Measurements from ENCODE around the gene MAMDC2. TPM values are rescaled to one million over a fixed set of nuclear protein-coding genes. Genes with fewer than 3 reads are reported as not detected.

MAMDC2 gene
- total RNA-seq, 1 experiment from 2014 or later = 4.6 TPM

GRCh38 chr9:70165006-70165602, 121.5 kb downstream of the MAMDC2 start:
- no peak overlapping the region for H3K4me2 ChIP-seq (ENCODE audit: insufficient read depth, insufficient read length, low read length)
- peak overlapping the region in 1 of 3 experiments; percentile 20; a peak in 1 of 7 replicates for H3K27ac Mint-ChIP-seq
- H3K9me3 Mint-ChIP-seq = no peaks in the 10 kb centered on the region
- no peak overlapping the region for H2BK15ac ChIP-seq (ENCODE audit: low read depth, low read length)
- no peak overlapping the region for H3K14ac ChIP-seq (ENCODE audit: insufficient read depth, low read length)
- H2BK120ac ChIP-seq (ENCODE audit: low read depth, low read length, poor library complexity, severe bottlenecking) = no peak overlapping the region
- no peaks in the 10 kb centered on the region for H4K20me1 ChIP-seq (ENCODE audit: control insufficient read depth, insufficient read depth, insufficient read length)
- H2BK20ac ChIP-seq (ENCODE audit: low read depth, low read length, poor library complexity, severe bottlenecking) = no peak overlapping the region
- H3K27me3 ChIP-seq (ENCODE audit: insufficient read depth, low read length) = no peaks in the 10 kb centered on the region
- H2AK5ac ChIP-seq (ENCODE audit: insufficient read length, low read length) = no peak overlapping the region
- H4K8ac ChIP-seq (replicated peaks; ENCODE audit: insufficient read length, low read depth, low read length) = no peak overlapping the region
- no peaks in the 10 kb centered on the region for H3K23me2 ChIP-seq (ENCODE audit: insufficient read length, low read depth, low read length, poor library complexity, severe bottlenecking)
- no peak overlapping the region for H4K5ac ChIP-seq (ENCODE audit: insufficient read length, low read depth, low read length)
- WGBS (ENCODE audit: extremely low coverage, insufficient read length, low lambda C conversion rate) = no CpG with 5 or more reads among the region's 6 CpGs
- no peak overlapping the region for H3K23ac ChIP-seq (ENCODE audit: insufficient read length, low read depth, low read length)
- H3K4me1 Mint-ChIP-seq = peaks cover 17 to 30% of the 10 kb centered on the region in 2 experiments
- no peaks in the 10 kb centered on the region for H3K9me3 ChIP-seq (ENCODE audit: control insufficient read depth, low read depth, low read length)
- no peak overlapping the region for H3K4me3 Mint-ChIP-seq
- no peak overlapping the region for H3K9ac ChIP-seq (ENCODE audit: extremely low read depth, insufficient read length, low read length)
- H3K79me1 ChIP-seq (ENCODE audit: insufficient read depth, low read depth, low read length, poor library complexity, severe bottlenecking) = no peaks in the 10 kb centered on the region
- H3K79me2 ChIP-seq (ENCODE audit: insufficient read depth, low read length) = no peaks in the 10 kb centered on the region
- H3K18ac ChIP-seq (ENCODE audit: insufficient read length, low read depth, low read length) = no peak overlapping the region
- H3K56ac ChIP-seq (ENCODE audit: insufficient read length, low read depth, low read length) = no peak overlapping the region
- no peak overlapping the region for H4K91ac ChIP-seq (ENCODE audit: insufficient read length, low read depth, low read length)
- H3K27me3 Mint-ChIP-seq (ENCODE audit: low read depth) = no peaks in the 10 kb centered on the region
- no peak for DNase-seq
- H2BK5ac ChIP-seq (ENCODE audit: insufficient read length, low read length) = no peak overlapping the region
- no peaks in the 10 kb centered on the region for H3K4me1 ChIP-seq (ENCODE audit: insufficient read depth, low read length)
- H3K27ac ChIP-seq (ENCODE audit: insufficient read length, low read depth, low read length) = no peak overlapping the region
- H3T11ph ChIP-seq (ENCODE audit: low read length) = no peak overlapping the region
- TF ChIP-seq, protein P1, sequence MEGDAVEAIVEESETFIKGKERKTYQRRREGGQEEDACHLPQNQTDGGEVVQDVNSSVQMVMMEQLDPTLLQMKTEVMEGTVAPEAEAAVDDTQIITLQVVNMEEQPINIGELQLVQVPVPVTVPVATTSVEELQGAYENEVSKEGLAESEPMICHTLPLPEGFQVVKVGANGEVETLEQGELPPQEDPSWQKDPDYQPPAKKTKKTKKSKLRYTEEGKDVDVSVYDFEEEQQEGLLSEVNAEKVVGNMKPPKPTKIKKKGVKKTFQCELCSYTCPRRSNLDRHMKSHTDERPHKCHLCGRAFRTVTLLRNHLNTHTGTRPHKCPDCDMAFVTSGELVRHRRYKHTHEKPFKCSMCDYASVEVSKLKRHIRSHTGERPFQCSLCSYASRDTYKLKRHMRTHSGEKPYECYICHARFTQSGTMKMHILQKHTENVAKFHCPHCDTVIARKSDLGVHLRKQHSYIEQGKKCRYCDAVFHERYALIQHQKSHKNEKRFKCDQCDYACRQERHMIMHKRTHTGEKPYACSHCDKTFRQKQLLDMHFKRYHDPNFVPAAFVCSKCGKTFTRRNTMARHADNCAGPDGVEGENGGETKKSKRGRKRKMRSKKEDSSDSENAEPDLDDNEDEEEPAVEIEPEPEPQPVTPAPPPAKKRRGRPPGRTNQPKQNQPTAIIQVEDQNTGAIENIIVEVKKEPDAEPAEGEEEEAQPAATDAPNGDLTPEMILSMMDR (conservative IDR thresholded peaks at IDR 0.05) = no peak
- H2AFZ ChIP-seq (ENCODE audit: low read length) = no peak overlapping the region
- no peak overlapping the region for H3K4ac ChIP-seq (ENCODE audit: low read depth, low read length)
- no peaks in the 10 kb centered on the region for H3K36me3 Mint-ChIP-seq (ENCODE audit: insufficient read depth in 1 of 3, low read depth in 3 of 3)
- H2BK12ac ChIP-seq (ENCODE audit: insufficient read length, low read depth, low read length) = no peak overlapping the region
